A549 (cell line): ENCODE data around the gene FAM89B.

Experiments used
- CBX8 ChIP-seq: fragments of 200-600 bp; sonication (generic); IDR thresholded peaks from 2 replicates; pipeline ENCODE4 v1.6.1; 2016
- CTCF ChIP-seq: fragments of >200 bp; sonication (Bioruptor Twin); formaldehyde crosslinking; IDR thresholded peaks from 3 replicates; pipeline ENCODE4 v1.5.1; 2016
- EP300 ChIP-seq, 2 experiments: fragments of >200 bp; sonication (Bioruptor Twin); formaldehyde crosslinking; IDR thresholded peaks; 2 replicates in 1 of 2; 3 replicates in 1 of 2; pipeline ENCODE4 v1.6.1; 2016 to 2017
- HDAC2 ChIP-seq: fragments of 200-600 bp; sonication (generic); IDR thresholded peaks from 2 replicates; pipeline ENCODE4 v1.6.1; 2016
- JUN ChIP-seq, 2 experiments: fragments of >200 bp; sonication (Bioruptor Twin); formaldehyde crosslinking; IDR thresholded peaks; 2 replicates in 1 of 2; 3 replicates in 1 of 2; pipeline ENCODE4 v1.6.1; 2016 to 2017
- KDM1A ChIP-seq: fragments of 200-600 bp; sonication (generic); IDR thresholded peaks from 2 replicates; pipeline ENCODE4 v1.6.1; 2016; ENCODE audit warnings: low read depth, mild to moderate bottlenecking
- MAZ ChIP-seq: fragments of 150-350 bp; IDR thresholded peaks from 2 replicates; pipeline ENCODE4 v1.6.1; 2014; ENCODE audit warnings: antibody characterized with exemption, low read depth, low read length, borderline replicate concordance
- NFE2L2 ChIP-seq: fragments of 150-350 bp; conservative IDR thresholded peaks from 2 replicates; pipeline ENCODE4 v1.6.1; 2014; ENCODE audit warnings: low read length
- POLR2A ChIP-seq: IDR thresholded peaks from 2 replicates; pipeline ENCODE4 v1.6.1; 2012; ENCODE audit warnings: mild to moderate bottlenecking, low read length
- RCOR1 ChIP-seq: fragments of 150-350 bp; IDR thresholded peaks from 2 replicates; pipeline ENCODE4 v1.6.1; 2014; ENCODE audit warnings: antibody characterized with exemption, low read length, low read depth
- RNF2 ChIP-seq: fragments of 200-600 bp; sonication (generic); IDR thresholded peaks from 2 replicates; pipeline ENCODE4 v1.6.1; 2016; ENCODE audit warnings: low read depth, mild to moderate bottlenecking, antibody characterized with exemption, moderate library complexity, borderline replicate concordance
- SREBF2 ChIP-seq: fragments of 450-650 bp; IDR thresholded peaks from 2 replicates; pipeline ENCODE4 v1.6.1; 2014; ENCODE audit warnings: mild to moderate bottlenecking, moderate library complexity

GRCh38 chr11:65612691-65613090 lies 40.4 kb downstream of the FAM89B start:
- TF ChIP-seq CTCF (no peak), POLR2A (no peak), HDAC2 (no peak), EP300 (IDR thresholded peaks at IDR 0.05) (no peak), NFE2L2 (no peak), MAZ (no peak), JUN (IDR thresholded peaks at IDR 0.05) (no peak), SREBF2 (no peak), KDM1A (no peak), RNF2 (no peak), RCOR1 (no peak), CBX8 (no peak)
